Mammary epithelial cell (primary cell): ENCODE data around the gene SRGAP3.

ENCODE experiments used
- EZH2 ChIP-seq: IDR thresholded peaks from 2 replicates; pipeline ENCODE4 v1.6.1; 2012; ENCODE audit warnings: low read length, inconsistent platforms, borderline replicate concordance
- TF ChIP-seq, protein P1 (sequence below), 2 donors: IDR thresholded peaks in 1 of 2; conservative IDR thresholded peaks in 1 of 2; 2 replicates each; pipeline ENCODE4 v1.5.1; 2011 to 2012; ENCODE audit warnings: inconsistent platforms in 2 of 2, low read length in 2 of 2, mild to moderate bottlenecking in 2 of 2, control low read depth in 1 of 2, low read depth in 1 of 2; ENCODE audit not compliant: insufficient read depth in 1 of 2; ENCODE audit errors: extremely low read depth in 1 of 2

DNA sequence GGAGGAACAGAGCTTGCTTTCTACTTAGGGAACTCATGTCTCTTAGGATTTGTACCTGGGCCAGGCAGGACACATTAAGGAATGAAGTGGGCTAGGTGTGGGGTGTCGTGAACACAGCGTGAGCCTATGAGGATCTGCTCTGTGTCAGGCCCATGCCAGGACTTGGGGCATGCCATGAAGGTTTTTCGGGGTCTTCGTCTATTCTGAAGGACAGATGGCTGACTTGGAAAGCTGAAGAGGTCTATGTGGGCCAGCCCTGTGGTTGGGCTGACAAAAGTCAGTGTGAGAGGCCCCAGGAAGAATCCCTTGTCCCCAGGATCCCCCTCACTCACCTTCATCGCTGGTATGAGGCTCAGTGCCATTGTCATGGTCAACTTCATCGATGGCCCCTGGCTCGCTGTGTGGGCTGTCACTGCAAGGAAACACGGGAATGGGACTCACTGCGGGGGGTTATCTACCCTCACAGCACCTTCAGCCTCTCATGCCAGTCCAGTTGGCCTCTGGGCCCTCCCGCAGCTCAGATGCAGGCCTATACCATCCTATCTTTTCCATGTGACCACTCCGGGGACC lies 239.4 kb downstream of the SRGAP3 start:
- TF ChIP-seq, protein P1, sequence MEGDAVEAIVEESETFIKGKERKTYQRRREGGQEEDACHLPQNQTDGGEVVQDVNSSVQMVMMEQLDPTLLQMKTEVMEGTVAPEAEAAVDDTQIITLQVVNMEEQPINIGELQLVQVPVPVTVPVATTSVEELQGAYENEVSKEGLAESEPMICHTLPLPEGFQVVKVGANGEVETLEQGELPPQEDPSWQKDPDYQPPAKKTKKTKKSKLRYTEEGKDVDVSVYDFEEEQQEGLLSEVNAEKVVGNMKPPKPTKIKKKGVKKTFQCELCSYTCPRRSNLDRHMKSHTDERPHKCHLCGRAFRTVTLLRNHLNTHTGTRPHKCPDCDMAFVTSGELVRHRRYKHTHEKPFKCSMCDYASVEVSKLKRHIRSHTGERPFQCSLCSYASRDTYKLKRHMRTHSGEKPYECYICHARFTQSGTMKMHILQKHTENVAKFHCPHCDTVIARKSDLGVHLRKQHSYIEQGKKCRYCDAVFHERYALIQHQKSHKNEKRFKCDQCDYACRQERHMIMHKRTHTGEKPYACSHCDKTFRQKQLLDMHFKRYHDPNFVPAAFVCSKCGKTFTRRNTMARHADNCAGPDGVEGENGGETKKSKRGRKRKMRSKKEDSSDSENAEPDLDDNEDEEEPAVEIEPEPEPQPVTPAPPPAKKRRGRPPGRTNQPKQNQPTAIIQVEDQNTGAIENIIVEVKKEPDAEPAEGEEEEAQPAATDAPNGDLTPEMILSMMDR (conservative IDR thresholded peaks at IDR 0.05 in 1 of 2, IDR thresholded peaks at IDR 0.05 in 1 of 2; ENCODE audit: extremely low read depth in 1 of 2, insufficient read depth in 1 of 2, low read depth in 1 of 2, low read length in 2 of 2): no peak
- TF ChIP-seq EZH2: no peak
